Stimulated activated naive CD8-positive, alpha-beta T cell treated with anti-CD3 and anti-CD28 coated beads, Interleukin-15, amount 100 ng/mL, for 72 hours (primary cell): ENCODE data around the gene ZSCAN9.
A peak's percentile ranks its signal among the peaks of the same experiment; 100 is the strongest.

ENCODE experiments used
- ATAC-seq: fragments of 150-1000 bp; cut with Tn5 transposase; 2 replicates; pipeline ENCODE4 v1.10.0; 2021; ENCODE audit warnings: mild to moderate bottlenecking, moderate library complexity
- DNase-seq, 2 donors: peaks; one replicate each; pipeline ENCODE4 v3.0.0; 2021 to 2022
- H3K27ac Mint-ChIP-seq, 2 donors: one replicate each; pipeline ENCODE4 v1.8.0; 2022; ENCODE audit warnings: mild to moderate bottlenecking in 2 of 2, mixed read lengths in 2 of 2, moderate library complexity in 2 of 2
- H3K27me3 Mint-ChIP-seq: one replicate; pipeline ENCODE4 v1.8.0; 2022; ENCODE audit warnings: mixed read lengths
- H3K4me1 Mint-ChIP-seq: one replicate; pipeline ENCODE4 v1.8.0; 2022; ENCODE audit warnings: mild to moderate bottlenecking, mixed read lengths
- H3K4me3 Mint-ChIP-seq, 2 donors: one replicate each; pipeline ENCODE4 v1.8.0; 2022; ENCODE audit warnings: mild to moderate bottlenecking in 2 of 2, mixed read lengths in 2 of 2, moderate library complexity in 1 of 2
- H3K9me3 Mint-ChIP-seq, 2 donors: one replicate each; pipeline ENCODE4 v1.8.0; 2022; ENCODE audit warnings: mixed read lengths in 2 of 2

ZSCAN9 gene

GRCh38 chr6:28248916-28249315 is 23.8 kb downstream of the ZSCAN9 start:
- no peaks in the 10 kb centered on the region for H3K27me3 Mint-ChIP-seq
- H3K4me1 Mint-ChIP-seq: peaks cover 35% of the 10 kb centered on the region
- H3K4me3 Mint-ChIP-seq: no peak overlapping the region
- H3K27ac Mint-ChIP-seq: no peak overlapping the region
- DNase-seq (no peak), ATAC-seq (no peak)
- no peaks in the 10 kb centered on the region for H3K9me3 Mint-ChIP-seq

DNA sequence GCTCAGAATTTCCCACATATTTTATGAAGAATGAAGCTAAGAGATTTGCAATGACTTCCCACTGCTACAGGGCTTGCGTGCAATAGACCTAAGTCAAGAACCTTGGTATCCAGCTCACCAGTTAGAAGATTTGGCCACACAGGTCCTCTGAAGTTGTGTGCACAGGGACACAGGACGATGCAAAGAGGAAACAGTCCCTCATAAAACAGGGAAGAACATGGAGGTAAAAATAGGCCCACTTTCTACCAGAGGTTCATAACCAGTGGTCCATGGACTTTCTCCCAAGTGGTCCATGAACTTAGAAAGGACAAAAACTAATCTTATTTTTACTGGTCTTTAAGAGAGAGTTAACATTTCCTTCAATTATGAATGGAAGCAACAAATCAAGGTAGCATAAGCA is 25.7 kb downstream of the ZSCAN9 start:
- Mint-ChIP-seq H3K4me1 (peaks cover 35% of the 10 kb centered on the region), H3K27ac (no peak overlapping the region), H3K9me3 (no peaks in the 10 kb centered on the region), H3K4me3 (peak overlapping the region; percentile 56 to 72), H3K27me3 (no peaks in the 10 kb centered on the region)
- ATAC-seq (no peak), DNase-seq (no peak)

DNA sequence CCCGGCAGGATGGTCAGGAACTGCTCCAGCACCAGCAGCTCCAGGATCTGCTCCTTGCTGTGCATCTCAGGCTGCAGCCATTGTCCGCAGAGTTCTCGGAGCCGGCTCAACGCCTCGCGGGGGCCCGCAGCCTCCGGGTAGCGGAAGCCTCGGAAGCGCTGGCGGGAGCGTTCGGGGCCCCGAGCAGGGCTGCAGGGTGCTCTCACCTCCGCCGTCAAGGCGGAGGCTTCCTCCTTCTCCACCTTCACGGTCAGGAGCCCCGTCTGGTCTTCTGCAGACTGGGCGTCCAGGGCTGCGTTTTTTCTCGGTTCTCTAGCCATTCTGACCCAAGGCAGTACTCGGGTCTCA is 26.6 kb downstream of the ZSCAN9 start:
- Mint-ChIP-seq H3K9me3 (no peaks in the 10 kb centered on the region), H3K27me3 (no peaks in the 10 kb centered on the region), H3K4me3 (peak overlapping the region; percentile 83 to 88), H3K27ac (peak overlapping the region; percentile 86 to 97), H3K4me1 (peaks cover 35% of the 10 kb centered on the region)
- ATAC-seq: peak; percentile 84
- peak; percentile 40 to 57 for DNase-seq

GRCh38 chr6:28252009-28252975 is 27.2 kb downstream of the ZSCAN9 start, which contains the start of gene ZKSCAN4:
Gene ZKSCAN4 (minus strand): TSS chr6:28252269. CDS start chr6:28251980, 289 bp downstream.
- ATAC-seq (peak; percentile 90), DNase-seq (peak; percentile 77 to 78)
- peak within 1 kb of the TSS; percentile 94 to 97 for H3K27ac Mint-ChIP-seq
- peak within 1 kb of the TSS; percentile 83 to 88 for H3K4me3 Mint-ChIP-seq
- peaks cover 35% of the 10 kb centered on the region for H3K4me1 Mint-ChIP-seq
- no peaks in the 10 kb centered on the region for H3K27me3 Mint-ChIP-seq
- no peaks in the 10 kb centered on the region for H3K9me3 Mint-ChIP-seq

DNA sequence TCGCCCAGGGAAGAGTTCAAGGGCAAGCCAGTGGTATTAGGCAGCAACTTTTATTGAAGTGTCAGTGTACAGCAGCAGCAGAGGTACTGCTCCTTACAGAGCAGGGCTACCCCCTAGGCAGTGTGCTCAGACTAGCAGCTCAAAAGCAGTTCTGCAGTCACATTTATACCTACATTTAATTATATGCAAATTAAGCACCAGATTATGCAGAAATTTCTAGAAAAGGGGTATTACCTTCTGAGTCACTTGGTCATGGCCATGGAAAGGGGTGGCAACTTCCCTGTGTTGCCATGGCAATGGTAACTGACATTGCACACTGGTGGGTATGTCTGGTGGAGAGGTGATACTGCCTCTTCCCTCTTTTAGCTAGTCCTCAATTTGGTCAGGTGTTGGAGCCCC is 29.0 kb downstream of the ZSCAN9 start:
- no peaks in the 10 kb centered on the region for H3K27me3 Mint-ChIP-seq
- peak; percentile 3 to 52 for DNase-seq
- peaks cover 36% of the 10 kb centered on the region for H3K4me1 Mint-ChIP-seq
- no peak overlapping the region for H3K27ac Mint-ChIP-seq
- peaks cover 7 to 11% of the 10 kb centered on the region in 2 donors for H3K9me3 Mint-ChIP-seq
- ATAC-seq: peak; percentile 72
- H3K4me3 Mint-ChIP-seq: no peak overlapping the region

DNA sequence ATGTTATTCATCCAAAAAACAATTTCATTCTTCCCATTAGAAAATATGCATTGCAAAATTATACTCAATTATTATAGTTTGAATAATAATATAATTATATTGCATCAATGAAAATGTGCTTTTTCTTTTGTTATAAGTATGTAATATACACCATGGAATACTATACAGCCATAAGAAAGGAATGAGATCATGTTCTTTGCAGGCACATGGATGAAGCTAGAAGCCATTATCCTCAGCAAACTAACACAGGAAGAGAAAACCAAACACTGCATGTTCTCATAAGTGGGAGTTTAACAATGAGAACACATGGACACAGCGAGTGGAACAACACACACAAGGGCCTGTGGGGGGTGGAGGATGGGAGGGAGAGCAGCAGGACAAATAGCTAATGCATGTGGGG is 32.0 kb downstream of the ZSCAN9 start:
- H3K9me3 Mint-ChIP-seq: peaks cover 7 to 21% of the 10 kb centered on the region in 2 donors
- no peak overlapping the region for H3K4me3 Mint-ChIP-seq
- DNase-seq (no peak), ATAC-seq (no peak)
- no peak overlapping the region for H3K27ac Mint-ChIP-seq
- no peaks in the 10 kb centered on the region for H3K27me3 Mint-ChIP-seq
- H3K4me1 Mint-ChIP-seq: peaks cover 16% of the 10 kb centered on the region

- peak; percentile 50 to 71 for DNase-seq
- peak; percentile 78 for ATAC-seq
- peaks cover 8% of the 10 kb centered on the region for H3K4me1 Mint-ChIP-seq
- peak within 1 kb of the TSS; percentile 65 to 87 for H3K27ac Mint-ChIP-seq
- peak within 1 kb of the TSS; percentile 64 to 78 for H3K4me3 Mint-ChIP-seq
- H3K9me3 Mint-ChIP-seq: peaks cover 7 to 21% of the 10 kb centered on the region in 2 donors
- no peaks in the 10 kb centered on the region for H3K27me3 Mint-ChIP-seq
Observed at GRCh38 chr6:28258877-28259777, 34.1 kb downstream of the ZSCAN9 start, which contains the start of gene NKAPL. Gene NKAPL (plus strand): TSS chr6:28259297. CDS start chr6:28259372, 75 bp downstream.

DNA sequence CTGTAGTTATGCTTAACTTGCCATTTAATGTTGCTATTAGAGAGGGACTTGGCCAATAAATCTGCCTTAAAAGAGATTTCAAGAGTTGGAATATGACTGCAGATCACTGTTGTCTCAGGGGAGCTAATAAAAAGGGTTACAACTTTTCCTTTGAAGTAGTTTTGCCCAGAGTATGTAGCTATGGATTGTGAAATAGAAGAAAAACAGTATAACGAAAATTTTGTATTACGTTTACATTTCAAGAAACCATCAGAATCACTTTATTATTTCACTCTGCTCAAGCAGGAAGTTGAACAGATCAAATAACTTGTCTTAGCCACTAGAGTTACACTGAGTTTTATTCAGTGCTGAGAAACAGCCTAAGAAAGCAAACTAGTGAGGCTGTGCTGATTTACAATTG is 38.8 kb downstream of the ZSCAN9 start:
- Mint-ChIP-seq H3K9me3 (peaks cover 1 to 12% of the 10 kb centered on the region in 2 donors), H3K4me3 (no peak overlapping the region), H3K27me3 (no peaks in the 10 kb centered on the region), H3K27ac (no peak overlapping the region), H3K4me1 (peaks cover 16% of the 10 kb centered on the region)
- no peak for DNase-seq
- ATAC-seq: no peak

DNA sequence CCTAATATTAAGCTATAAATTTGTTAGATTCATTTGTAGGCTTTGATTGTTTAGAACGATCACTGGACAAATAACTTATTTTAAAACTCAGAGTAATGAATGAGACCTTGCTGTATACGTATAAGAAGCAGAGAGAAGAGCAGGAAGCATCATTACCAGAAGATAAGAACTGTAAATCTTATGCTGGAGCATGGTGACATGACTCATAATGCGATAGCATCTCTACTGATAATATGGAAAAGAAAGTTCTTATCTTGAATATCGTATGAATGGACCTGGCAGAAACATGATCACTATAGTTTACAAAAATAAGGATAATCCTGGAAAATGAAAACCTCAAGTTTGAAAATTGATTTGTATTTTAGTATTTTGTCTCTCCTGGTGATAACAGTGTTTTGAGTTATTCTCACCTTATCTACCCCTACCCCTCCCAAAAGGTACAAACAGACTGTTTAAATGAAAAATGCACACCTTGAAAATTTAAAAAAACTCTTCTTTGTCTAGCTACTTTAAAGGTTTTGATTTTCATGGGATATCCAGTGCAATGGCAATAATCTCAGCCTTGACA is 39.8 kb downstream of the ZSCAN9 start:
- Mint-ChIP-seq H3K4me1 (peaks cover 19% of the 10 kb centered on the region), H3K9me3 (peaks cover 0 to 4% of the 10 kb centered on the region in 2 donors), H3K27me3 (no peaks in the 10 kb centered on the region), H3K27ac (no peak overlapping the region), H3K4me3 (no peak overlapping the region)
- DNase-seq (no peak), ATAC-seq (no peak)

GRCh38 chr6:28266563-28266961 is 41.5 kb downstream of the ZSCAN9 start:
- Mint-ChIP-seq H3K4me3 (no peak overlapping the region), H3K27ac (no peak overlapping the region), H3K27me3 (no peaks in the 10 kb centered on the region)

GRCh38 chr6:28266962-28267694 is 42.1 kb downstream of the ZSCAN9 start, which contains the start of gene ZSCAN26:
Gene ZSCAN26 (plus strand): TSS chr6:28267143. CDS start chr6:28271920, 4,777 bp downstream.
- Mint-ChIP-seq H3K27me3 (no peaks in the 10 kb centered on the region), H3K4me1 (peaks cover 19% of the 10 kb centered on the region), H3K4me3 (no peak within 1 kb of the TSS), H3K9me3 (no peaks in the 10 kb centered on the region), H3K27ac (no peak within 1 kb of the TSS)
- DNase-seq (peak; percentile 90 to 91), ATAC-seq (peak; percentile 98)

More at GRCh38 chr6:28266563-28266961, 41.5 kb downstream of the ZSCAN9 start:
- no peaks in the 10 kb centered on the region for H3K9me3 Mint-ChIP-seq
- no peak for ATAC-seq
- DNase-seq: no peak
- peaks cover 19% of the 10 kb centered on the region for H3K4me1 Mint-ChIP-seq

- Mint-ChIP-seq H3K27ac (no peak overlapping the region), H3K27me3 (no peaks in the 10 kb centered on the region), H3K4me3 (no peak overlapping the region), H3K9me3 (no peaks in the 10 kb centered on the region), H3K4me1 (peaks cover 19% of the 10 kb centered on the region)
- DNase-seq (no peak), ATAC-seq (no peak)
Observed at GRCh38 chr6:28267695-28268059, 42.6 kb downstream of the ZSCAN9 start.

GRCh38 chr6:28269492-28269891 is 44.4 kb downstream of the ZSCAN9 start:
- Mint-ChIP-seq H3K9me3 (no peaks in the 10 kb centered on the region), H3K4me1 (peaks cover 19% of the 10 kb centered on the region), H3K4me3 (no peak overlapping the region), H3K27me3 (no peaks in the 10 kb centered on the region), H3K27ac (no peak overlapping the region)
- ATAC-seq (no peak), DNase-seq (no peak)

DNA sequence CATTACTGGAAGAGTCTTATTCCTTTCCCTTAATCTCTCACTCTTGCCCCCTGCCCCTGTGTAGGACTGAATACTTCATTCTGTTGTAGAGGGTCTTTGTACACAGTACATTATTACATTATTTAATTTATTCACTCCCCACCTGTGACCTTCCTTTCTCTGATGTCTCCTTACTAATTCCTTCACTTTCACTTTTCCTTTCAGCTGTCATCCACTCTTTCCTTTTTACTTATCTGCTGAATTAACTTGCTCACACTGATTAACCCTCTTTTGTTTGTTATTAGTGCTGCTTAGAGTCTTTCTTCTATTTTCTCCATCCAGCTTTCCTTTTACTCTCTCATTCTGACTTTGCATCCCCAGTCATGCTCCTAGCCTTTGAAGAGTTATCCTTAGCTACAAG is 49.8 kb downstream of the ZSCAN9 start:
- Mint-ChIP-seq H3K27ac (peak overlapping the region; percentile 48 to 72), H3K9me3 (no peaks in the 10 kb centered on the region), H3K4me1 (peaks cover 9% of the 10 kb centered on the region), H3K27me3 (no peaks in the 10 kb centered on the region), H3K4me3 (peak overlapping the region; percentile 3 to 6)
- ATAC-seq: no peak
- no peak for DNase-seq

DNA sequence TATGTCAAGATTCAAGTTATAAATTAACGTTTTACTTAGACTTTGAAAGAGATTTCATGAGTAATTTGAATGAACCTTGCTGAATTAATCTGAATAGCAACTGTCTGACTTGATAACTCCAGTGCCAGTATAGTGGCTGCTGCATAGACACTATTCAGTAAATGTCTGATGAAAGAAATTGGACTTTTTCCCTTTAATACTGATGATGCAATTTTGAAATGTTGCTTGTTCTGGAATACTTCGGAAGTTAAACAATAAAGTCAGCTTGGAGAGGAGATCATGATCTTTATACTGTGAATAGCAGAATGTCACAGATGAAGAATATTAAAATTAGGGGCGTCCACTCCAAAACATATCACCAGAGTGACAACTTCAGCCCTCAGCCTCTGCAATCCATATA is 52.7 kb downstream of the ZSCAN9 start:
- no peak overlapping the region for H3K27ac Mint-ChIP-seq
- ATAC-seq (no peak), DNase-seq (no peak)
- H3K4me3 Mint-ChIP-seq: no peak overlapping the region
- H3K9me3 Mint-ChIP-seq: no peaks in the 10 kb centered on the region
- H3K4me1 Mint-ChIP-seq: peaks cover 20% of the 10 kb centered on the region
- peaks cover 13% of the 10 kb centered on the region for H3K27me3 Mint-ChIP-seq
